Activated CD8-positive, alpha-beta memory T cell treated with anti-CD3 and anti-CD28 coated beads, Interleukin-2, amount 50 U/mL, for 24 hours (primary cell): ENCODE results near the gene GNG11.

ENCODE experiments used
- DNase-seq: peaks from one replicate; pipeline ENCODE4 v3.0.0-alpha.2; 2020; ENCODE audit errors: extremely low read depth

Gene GNG11

GRCh38 chr7:93948106-93948505 lies 26.6 kb downstream of the GNG11 start:
- DNase-seq = no peak

DNA sequence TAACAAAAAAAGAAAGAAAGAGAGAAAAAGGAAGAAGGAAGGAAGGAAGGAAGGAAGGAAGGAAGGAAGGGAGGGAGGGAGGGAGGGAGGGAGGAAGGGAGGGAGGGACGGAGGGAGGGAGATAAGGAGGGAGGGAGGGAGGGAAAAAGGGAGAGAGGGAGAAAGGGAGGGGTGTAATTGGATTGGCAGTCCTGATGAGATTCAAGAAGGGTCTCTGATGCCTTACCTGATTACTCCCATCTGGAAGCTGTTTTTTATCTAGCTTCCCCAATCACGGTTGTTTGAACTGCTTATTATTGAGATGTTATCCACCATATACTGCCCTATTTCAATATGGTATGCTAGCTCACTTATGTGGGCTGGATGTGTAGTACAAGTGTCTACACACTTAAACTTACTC lies 27.3 kb downstream of the GNG11 start:
- DNase-seq = no peak

- no peak for DNase-seq
Measured at GRCh38 chr7:93949423-93949822, 27.9 kb downstream of the GNG11 start.

DNA sequence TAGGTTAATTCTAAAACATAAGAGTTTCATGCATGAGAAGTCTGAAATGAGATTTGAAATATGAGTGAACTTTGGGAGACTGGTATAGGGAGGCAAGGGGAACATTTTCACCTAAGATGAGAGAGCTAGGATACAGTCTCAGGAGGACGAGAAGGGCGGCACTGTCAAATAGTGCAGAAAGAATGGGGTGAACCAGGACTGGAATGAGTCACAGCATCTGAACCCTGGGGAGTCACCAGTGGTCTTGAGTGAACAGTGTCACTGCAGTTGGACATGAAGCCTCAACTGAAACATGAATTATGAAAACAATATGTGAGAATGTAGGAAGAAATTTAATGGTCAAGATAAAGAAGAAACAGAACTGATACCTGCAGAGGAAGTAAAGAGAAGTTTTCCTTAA lies 33.8 kb downstream of the GNG11 start:
- DNase-seq = no peak

DNA sequence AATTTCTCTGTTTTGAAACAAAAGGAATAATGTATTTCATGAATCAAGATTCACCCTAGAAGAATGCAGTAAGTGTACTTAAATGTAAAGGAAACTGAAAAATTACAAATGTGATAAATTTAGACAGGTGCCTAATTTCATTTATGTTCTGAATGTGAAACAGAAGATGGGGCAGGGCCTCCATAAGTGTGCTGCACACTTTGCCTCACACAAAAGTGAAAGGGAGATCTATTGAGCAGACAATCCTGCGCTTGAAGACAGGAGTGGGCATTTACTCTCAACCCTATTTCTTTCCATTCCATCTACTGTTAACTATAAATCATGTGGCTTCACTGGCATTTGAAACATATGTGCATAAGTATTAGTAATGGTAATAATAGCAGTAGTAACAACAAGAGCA lies 36.2 kb downstream of the GNG11 start:
- no peak for DNase-seq

GRCh38 chr7:93958216-93958615 lies 36.7 kb downstream of the GNG11 start:
- no peak for DNase-seq

- no peak for DNase-seq
Measured at GRCh38 chr7:93958651-93959050, 37.1 kb downstream of the GNG11 start.

DNA sequence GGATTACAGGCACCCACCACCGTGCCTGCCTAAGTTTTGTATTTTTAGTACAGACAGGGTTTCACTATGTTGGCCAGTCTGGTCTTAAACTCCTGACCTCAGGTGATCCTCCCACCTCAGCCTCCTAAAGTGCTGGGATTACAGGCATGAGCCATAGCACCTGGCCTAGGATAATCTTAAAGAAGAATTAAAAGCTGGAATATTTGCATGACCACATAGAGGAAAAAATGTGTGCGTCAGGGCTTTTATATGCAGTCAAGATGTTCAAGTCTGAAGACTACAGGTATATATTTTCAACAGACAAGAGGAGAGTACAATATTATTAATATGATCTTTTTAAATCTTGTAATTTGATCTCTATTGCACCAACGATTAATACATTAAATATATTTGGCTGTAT lies 39.5 kb downstream of the GNG11 start:
- DNase-seq = no peak

DNA sequence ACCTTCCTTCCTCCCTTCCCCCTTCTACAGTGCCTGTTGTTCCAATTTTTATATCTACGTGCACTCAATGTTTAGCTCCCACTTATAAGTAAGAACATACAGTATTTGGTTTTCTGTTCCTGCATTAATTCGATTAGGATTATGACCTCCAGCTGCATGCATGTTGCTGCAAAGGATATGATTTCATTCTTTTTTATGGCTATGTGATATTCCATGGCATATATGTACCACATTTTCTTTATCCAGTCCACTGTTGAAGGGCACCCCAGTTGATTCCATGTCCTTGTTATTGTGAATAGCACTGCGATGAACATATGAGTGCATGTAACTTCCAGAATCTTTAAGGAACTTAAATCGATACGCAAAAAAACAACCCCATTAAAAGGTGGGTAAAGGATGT lies 42.7 kb downstream of the GNG11 start:
- no peak for DNase-seq

DNA sequence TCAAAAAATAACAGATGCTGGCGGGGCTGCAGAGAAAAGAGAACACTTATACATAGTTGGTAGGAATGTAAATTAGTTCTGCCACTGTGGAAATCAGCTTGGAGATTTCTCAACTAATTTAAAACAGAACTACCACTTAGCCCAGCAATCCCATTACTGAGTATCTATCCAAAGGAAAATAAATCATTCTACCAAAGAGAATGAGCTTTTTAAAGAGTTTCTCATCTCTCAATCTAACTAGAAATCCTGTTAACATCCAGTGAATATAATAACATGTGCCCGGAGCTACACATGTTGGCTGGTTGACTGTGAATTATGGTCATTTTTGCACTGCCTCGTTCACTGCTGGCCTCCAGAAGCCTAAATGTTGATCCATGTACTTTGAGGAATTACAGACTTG lies 43.3 kb downstream of the GNG11 start:
- DNase-seq = no peak

DNA sequence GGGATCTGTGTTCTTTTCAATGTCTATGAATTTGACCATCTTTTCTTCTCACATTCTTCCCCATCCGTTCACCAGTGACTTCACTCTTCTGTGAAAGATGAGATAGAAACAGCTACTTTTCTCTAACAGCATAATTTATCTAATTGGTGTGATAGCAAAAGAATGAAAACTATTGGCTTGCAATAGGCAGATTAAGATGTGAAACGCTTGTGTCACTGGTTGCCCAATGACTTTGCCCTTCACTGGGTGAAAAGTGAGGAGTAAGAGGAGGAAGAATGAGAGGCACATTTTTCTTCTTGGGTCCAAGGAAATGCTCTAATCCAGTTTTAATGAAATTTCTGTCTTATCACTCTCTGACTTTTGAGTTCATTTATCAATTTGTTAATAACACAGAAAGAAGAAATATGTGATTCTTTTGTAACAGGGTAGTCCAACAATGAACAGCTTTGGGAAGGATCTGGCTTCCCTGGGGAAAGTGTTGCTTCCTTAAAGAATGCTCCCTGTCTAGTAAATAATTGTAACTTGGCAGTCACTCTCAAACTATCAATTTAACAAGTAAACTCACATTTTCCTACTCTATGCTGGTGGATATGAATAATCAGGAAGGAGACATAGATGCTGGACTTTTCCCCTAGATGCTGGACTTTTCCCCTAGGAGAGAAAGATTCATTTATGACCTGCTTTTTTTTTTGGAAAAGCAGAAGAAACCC lies 47.5 kb downstream of the GNG11 start:
- DNase-seq = no peak

GRCh38 chr7:93972029-93972725 lies 50.6 kb downstream of the GNG11 start:
- no peak for DNase-seq

DNA sequence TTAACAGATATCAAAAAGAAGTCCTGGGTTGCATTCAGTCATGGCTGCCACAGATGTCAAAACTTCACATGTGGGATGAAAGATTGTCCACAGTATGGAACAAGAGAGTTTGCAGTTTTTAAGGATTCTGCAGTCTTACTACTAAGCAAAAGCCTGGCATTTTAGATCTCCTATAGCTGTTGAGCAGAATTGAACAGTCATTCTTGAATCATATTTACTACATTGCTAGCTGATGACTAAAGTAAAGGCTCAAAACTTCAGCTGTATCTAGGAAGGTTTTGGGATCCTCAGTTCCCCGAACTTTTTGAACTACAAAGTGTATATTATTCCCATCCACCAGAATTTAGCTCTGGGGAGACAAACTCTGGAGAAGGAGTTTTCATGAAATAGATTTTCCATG lies 51.6 kb downstream of the GNG11 start:
- no peak for DNase-seq

- no peak for DNase-seq
Measured at GRCh38 chr7:93977211-93977950, 55.8 kb downstream of the GNG11 start.
